WTC11 (cell line): Measurements from ENCODE around the gene GLI1. TPM values are rescaled to one million over a fixed set of nuclear protein-coding genes. Genes with fewer than 3 reads are reported as not detected.

Source experiments
- ATF1 ChIP-seq: sonication (generic); formaldehyde crosslinking; IDR thresholded peaks from 2 replicates; pipeline ENCODE4 v1.8.1; 2023; ENCODE audit warnings: mild to moderate bottlenecking, moderate library complexity, missing genetic modification reagents
- ESRRA ChIP-seq: sonication (generic); formaldehyde crosslinking; IDR thresholded peaks from 2 replicates; pipeline ENCODE4 v1.8.1; 2022; ENCODE audit warnings: mild to moderate bottlenecking, missing genetic modification reagents, borderline replicate concordance
- FOXJ3 ChIP-seq: sonication (generic); formaldehyde crosslinking; IDR thresholded peaks from 2 replicates; pipeline ENCODE4 v1.9.0; 2021; ENCODE audit warnings: missing genetic modification reagents, mild to moderate bottlenecking, borderline replicate concordance
- FOXK1 ChIP-seq: sonication (generic); formaldehyde crosslinking; IDR thresholded peaks from 2 replicates; pipeline ENCODE4 v1.8.0; 2022; ENCODE audit warnings: mild to moderate bottlenecking, moderate library complexity, missing genetic modification reagents
- FOXP1 ChIP-seq: sonication (generic); formaldehyde crosslinking; IDR thresholded peaks from 2 replicates; pipeline ENCODE4 v1.8.0; 2022; ENCODE audit warnings: missing genetic modification reagents, mild to moderate bottlenecking, moderate library complexity, borderline replicate concordance
- JUN ChIP-seq: sonication (generic); formaldehyde crosslinking; IDR thresholded peaks from 2 replicates; pipeline ENCODE4 v1.8.0; 2023; ENCODE audit warnings: mild to moderate bottlenecking, missing genetic modification reagents
- NFATC4 ChIP-seq: fragments of 250-450 bp; sonication (Bioruptor Pico); IDR thresholded peaks from 2 replicates; pipeline ENCODE4 v1.9.0; 2021; ENCODE audit warnings: mild to moderate bottlenecking
- NFE2L1 ChIP-seq: sonication (generic); formaldehyde crosslinking; IDR thresholded peaks from 2 replicates; pipeline ENCODE4 v1.8.1; 2023; ENCODE audit warnings: missing genetic modification reagents
- NFYB ChIP-seq: sonication (generic); formaldehyde crosslinking; conservative IDR thresholded peaks from 2 replicates; pipeline ENCODE4 v1.8.0; 2022; ENCODE audit warnings: low read depth, missing genetic modification reagents
- SOX15 ChIP-seq: fragments of 250-450 bp; sonication (Bioruptor Pico); IDR thresholded peaks from 2 replicates; pipeline ENCODE4 v1.9.0; 2021; ENCODE audit warnings: mild to moderate bottlenecking
- TEAD4 ChIP-seq: sonication (generic); formaldehyde crosslinking; IDR thresholded peaks from 2 replicates; pipeline ENCODE4 v1.8.0; 2022; ENCODE audit warnings: mild to moderate bottlenecking, missing genetic modification reagents
- ZNF219 ChIP-seq: sonication (generic); formaldehyde crosslinking; IDR thresholded peaks from 2 replicates; pipeline ENCODE4 v1.8.0; 2023; ENCODE audit warnings: missing genetic modification reagents, mild to moderate bottlenecking, borderline replicate concordance
- ZNF416 ChIP-seq: fragments of 250-450 bp; sonication (Bioruptor Pico); IDR thresholded peaks from 2 replicates; pipeline ENCODE4 v1.9.0; 2021; ENCODE audit warnings: mild to moderate bottlenecking, inconsistent platforms
- ZNF423 ChIP-seq: fragments of 250-450 bp; sonication (Bioruptor Pico); IDR thresholded peaks from 2 replicates; pipeline ENCODE4 v2.1.2; 2022; ENCODE audit warnings: mild to moderate bottlenecking, moderate library complexity
- total RNA-seq: library from RNA; stranded (reverse); gene quantifications from 3 replicates; pipeline ENCODE4 v1.2.3, GENCODE V29; 2021
- TF ChIP-seq, protein P1 (sequence below): fragments of 250-450 bp; sonication (Bioruptor Pico); IDR thresholded peaks from 2 replicates; pipeline ENCODE4 v1.9.0; 2021; ENCODE audit warnings: mild to moderate bottlenecking, borderline replicate concordance
- TF ChIP-seq, protein P2 (sequence below): sonication (generic); formaldehyde crosslinking; IDR thresholded peaks from 2 replicates; pipeline ENCODE4 v1.8.1; 2023; ENCODE audit warnings: mild to moderate bottlenecking, missing genetic modification reagents, moderate library complexity
- TF ChIP-seq, protein P3 (sequence below): sonication (generic); formaldehyde crosslinking; IDR thresholded peaks from 2 replicates; pipeline ENCODE4 v1.8.1; 2023; ENCODE audit warnings: mild to moderate bottlenecking, missing genetic modification reagents
- TF ChIP-seq, protein P4 (sequence below): sonication (generic); formaldehyde crosslinking; conservative IDR thresholded peaks from 2 replicates; pipeline ENCODE4 v1.8.1; 2023; ENCODE audit warnings: mild to moderate bottlenecking, low read depth, missing genetic modification reagents, moderate library complexity
- TF ChIP-seq, protein P5 (sequence below): sonication (generic); formaldehyde crosslinking; IDR thresholded peaks from 2 replicates; pipeline ENCODE4 v1.8.0; 2023; ENCODE audit warnings: mild to moderate bottlenecking, missing genetic modification reagents
- TF ChIP-seq, protein P6 (sequence below): sonication (generic); formaldehyde crosslinking; IDR thresholded peaks from 2 replicates; pipeline ENCODE4 v1.8.1; 2022; ENCODE audit warnings: missing genetic modification reagents, borderline replicate concordance
- TF ChIP-seq, protein P7 (sequence below): sonication (generic); formaldehyde crosslinking; IDR thresholded peaks from 2 replicates; pipeline ENCODE4 v1.8.1; 2022; ENCODE audit warnings: low read depth, mild to moderate bottlenecking, moderate library complexity, missing genetic modification reagents, borderline replicate concordance

The GLI1 gene
- total RNA-seq, 1 experiment from 2014 or later, result 16.2 TPM

DNA sequence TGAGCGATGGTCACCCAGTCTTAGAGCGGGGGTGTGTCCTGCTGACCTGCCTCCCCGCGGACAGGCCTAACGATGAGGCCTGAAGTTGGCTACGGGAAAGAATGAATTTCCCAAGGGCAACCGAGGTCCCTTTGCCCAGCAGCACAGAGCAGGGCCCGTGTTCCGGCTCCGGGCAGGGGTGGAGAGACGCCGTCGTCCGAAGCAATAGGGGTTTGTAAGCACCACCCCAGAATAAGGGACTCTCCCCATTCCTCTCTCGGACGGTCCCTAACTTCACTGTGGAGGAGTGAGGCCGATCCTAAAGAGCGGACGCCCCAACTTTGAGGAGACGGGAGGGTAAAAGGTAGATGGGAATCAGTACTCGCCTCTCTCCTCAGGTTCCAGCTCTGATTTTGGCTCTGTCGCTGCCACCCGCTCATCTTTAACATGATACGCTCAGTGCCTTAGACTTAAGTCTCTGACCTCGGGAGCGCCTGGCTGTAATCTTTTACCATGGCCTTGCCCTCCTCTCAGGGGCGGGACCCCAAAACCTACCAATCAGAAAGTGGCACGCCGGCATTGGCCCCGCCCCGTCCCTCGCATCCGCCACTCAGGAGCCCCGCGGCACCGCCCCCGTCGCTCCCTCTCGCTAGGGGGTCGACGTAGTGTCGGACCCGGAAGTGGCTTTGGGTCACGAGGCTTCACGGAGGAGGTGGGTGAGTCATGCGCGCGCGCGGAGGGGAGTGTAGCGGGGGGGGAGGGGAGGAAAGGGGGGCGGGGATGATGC, 60.7 kb downstream of the GLI1 start, which contains the start of gene DDIT3 (continued):
- TF ChIP-seq, protein P1, sequence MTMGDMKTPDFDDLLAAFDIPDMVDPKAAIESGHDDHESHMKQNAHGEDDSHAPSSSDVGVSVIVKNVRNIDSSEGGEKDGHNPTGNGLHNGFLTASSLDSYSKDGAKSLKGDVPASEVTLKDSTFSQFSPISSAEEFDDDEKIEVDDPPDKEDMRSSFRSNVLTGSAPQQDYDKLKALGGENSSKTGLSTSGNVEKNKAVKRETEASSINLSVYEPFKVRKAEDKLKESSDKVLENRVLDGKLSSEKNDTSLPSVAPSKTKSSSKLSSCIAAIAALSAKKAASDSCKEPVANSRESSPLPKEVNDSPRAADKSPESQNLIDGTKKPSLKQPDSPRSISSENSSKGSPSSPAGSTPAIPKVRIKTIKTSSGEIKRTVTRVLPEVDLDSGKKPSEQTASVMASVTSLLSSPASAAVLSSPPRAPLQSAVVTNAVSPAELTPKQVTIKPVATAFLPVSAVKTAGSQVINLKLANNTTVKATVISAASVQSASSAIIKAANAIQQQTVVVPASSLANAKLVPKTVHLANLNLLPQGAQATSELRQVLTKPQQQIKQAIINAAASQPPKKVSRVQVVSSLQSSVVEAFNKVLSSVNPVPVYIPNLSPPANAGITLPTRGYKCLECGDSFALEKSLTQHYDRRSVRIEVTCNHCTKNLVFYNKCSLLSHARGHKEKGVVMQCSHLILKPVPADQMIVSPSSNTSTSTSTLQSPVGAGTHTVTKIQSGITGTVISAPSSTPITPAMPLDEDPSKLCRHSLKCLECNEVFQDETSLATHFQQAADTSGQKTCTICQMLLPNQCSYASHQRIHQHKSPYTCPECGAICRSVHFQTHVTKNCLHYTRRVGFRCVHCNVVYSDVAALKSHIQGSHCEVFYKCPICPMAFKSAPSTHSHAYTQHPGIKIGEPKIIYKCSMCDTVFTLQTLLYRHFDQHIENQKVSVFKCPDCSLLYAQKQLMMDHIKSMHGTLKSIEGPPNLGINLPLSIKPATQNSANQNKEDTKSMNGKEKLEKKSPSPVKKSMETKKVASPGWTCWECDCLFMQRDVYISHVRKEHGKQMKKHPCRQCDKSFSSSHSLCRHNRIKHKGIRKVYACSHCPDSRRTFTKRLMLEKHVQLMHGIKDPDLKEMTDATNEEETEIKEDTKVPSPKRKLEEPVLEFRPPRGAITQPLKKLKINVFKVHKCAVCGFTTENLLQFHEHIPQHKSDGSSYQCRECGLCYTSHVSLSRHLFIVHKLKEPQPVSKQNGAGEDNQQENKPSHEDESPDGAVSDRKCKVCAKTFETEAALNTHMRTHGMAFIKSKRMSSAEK (CRISPR knock-in tag), result 0 out of 2 replicates have a peak, but pooled peaks have one; percentile 11
- peak; percentile 70 for TF ChIP-seq NFYB (CRISPR knock-in tag)
- TF ChIP-seq SOX15 (CRISPR knock-in tag), result no peak
- TF ChIP-seq, protein P2, sequence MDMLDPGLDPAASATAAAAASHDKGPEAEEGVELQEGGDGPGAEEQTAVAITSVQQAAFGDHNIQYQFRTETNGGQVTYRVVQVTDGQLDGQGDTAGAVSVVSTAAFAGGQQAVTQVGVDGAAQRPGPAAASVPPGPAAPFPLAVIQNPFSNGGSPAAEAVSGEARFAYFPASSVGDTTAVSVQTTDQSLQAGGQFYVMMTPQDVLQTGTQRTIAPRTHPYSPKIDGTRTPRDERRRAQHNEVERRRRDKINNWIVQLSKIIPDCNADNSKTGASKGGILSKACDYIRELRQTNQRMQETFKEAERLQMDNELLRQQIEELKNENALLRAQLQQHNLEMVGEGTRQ (CRISPR knock-in tag), result peak; percentile 87
- TF ChIP-seq ZNF416 (CRISPR knock-in tag), result peak; percentile 30; the same call in 1 of the 2 replicates
- TF ChIP-seq, protein P3, sequence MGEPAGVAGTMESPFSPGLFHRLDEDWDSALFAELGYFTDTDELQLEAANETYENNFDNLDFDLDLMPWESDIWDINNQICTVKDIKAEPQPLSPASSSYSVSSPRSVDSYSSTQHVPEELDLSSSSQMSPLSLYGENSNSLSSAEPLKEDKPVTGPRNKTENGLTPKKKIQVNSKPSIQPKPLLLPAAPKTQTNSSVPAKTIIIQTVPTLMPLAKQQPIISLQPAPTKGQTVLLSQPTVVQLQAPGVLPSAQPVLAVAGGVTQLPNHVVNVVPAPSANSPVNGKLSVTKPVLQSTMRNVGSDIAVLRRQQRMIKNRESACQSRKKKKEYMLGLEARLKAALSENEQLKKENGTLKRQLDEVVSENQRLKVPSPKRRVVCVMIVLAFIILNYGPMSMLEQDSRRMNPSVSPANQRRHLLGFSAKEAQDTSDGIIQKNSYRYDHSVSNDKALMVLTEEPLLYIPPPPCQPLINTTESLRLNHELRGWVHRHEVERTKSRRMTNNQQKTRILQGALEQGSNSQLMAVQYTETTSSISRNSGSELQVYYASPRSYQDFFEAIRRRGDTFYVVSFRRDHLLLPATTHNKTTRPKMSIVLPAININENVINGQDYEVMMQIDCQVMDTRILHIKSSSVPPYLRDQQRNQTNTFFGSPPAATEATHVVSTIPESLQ (CRISPR knock-in tag), result no peak
- TF ChIP-seq NFE2L1 (CRISPR knock-in tag), result peak; percentile 43; the same call in 1 of the 2 replicates
- no peak for TF ChIP-seq ZNF423 (CRISPR knock-in tag)
- TF ChIP-seq, protein P4, sequence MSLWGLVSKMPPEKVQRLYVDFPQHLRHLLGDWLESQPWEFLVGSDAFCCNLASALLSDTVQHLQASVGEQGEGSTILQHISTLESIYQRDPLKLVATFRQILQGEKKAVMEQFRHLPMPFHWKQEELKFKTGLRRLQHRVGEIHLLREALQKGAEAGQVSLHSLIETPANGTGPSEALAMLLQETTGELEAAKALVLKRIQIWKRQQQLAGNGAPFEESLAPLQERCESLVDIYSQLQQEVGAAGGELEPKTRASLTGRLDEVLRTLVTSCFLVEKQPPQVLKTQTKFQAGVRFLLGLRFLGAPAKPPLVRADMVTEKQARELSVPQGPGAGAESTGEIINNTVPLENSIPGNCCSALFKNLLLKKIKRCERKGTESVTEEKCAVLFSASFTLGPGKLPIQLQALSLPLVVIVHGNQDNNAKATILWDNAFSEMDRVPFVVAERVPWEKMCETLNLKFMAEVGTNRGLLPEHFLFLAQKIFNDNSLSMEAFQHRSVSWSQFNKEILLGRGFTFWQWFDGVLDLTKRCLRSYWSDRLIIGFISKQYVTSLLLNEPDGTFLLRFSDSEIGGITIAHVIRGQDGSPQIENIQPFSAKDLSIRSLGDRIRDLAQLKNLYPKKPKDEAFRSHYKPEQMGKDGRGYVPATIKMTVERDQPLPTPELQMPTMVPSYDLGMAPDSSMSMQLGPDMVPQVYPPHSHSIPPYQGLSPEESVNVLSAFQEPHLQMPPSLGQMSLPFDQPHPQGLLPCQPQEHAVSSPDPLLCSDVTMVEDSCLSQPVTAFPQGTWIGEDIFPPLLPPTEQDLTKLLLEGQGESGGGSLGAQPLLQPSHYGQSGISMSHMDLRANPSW (CRISPR knock-in tag), result no peak
- TF ChIP-seq JUN, result no peak
- TF ChIP-seq, protein P5, sequence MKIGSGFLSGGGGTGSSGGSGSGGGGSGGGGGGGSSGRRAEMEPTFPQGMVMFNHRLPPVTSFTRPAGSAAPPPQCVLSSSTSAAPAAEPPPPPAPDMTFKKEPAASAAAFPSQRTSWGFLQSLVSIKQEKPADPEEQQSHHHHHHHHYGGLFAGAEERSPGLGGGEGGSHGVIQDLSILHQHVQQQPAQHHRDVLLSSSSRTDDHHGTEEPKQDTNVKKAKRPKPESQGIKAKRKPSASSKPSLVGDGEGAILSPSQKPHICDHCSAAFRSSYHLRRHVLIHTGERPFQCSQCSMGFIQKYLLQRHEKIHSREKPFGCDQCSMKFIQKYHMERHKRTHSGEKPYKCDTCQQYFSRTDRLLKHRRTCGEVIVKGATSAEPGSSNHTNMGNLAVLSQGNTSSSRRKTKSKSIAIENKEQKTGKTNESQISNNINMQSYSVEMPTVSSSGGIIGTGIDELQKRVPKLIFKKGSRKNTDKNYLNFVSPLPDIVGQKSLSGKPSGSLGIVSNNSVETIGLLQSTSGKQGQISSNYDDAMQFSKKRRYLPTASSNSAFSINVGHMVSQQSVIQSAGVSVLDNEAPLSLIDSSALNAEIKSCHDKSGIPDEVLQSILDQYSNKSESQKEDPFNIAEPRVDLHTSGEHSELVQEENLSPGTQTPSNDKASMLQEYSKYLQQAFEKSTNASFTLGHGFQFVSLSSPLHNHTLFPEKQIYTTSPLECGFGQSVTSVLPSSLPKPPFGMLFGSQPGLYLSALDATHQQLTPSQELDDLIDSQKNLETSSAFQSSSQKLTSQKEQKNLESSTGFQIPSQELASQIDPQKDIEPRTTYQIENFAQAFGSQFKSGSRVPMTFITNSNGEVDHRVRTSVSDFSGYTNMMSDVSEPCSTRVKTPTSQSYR (CRISPR knock-in tag), result no peak
- TF ChIP-seq TEAD4 (CRISPR knock-in tag), result no peak
- TF ChIP-seq, protein P6, sequence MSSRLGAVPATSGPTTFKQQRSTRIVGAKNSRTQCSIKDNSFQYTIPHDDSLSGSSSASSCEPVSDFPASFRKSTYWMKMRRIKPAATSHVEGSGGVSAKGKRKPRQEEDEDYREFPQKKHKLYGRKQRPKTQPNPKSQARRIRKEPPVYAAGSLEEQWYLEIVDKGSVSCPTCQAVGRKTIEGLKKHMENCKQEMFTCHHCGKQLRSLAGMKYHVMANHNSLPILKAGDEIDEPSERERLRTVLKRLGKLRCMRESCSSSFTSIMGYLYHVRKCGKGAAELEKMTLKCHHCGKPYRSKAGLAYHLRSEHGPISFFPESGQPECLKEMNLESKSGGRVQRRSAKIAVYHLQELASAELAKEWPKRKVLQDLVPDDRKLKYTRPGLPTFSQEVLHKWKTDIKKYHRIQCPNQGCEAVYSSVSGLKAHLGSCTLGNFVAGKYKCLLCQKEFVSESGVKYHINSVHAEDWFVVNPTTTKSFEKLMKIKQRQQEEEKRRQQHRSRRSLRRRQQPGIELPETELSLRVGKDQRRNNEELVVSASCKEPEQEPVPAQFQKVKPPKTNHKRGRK (CRISPR knock-in tag), result no peak
- TF ChIP-seq ATF1 (CRISPR knock-in tag), result no peak
- no peak for TF ChIP-seq FOXJ3 (CRISPR knock-in tag)
- TF ChIP-seq, protein P7, sequence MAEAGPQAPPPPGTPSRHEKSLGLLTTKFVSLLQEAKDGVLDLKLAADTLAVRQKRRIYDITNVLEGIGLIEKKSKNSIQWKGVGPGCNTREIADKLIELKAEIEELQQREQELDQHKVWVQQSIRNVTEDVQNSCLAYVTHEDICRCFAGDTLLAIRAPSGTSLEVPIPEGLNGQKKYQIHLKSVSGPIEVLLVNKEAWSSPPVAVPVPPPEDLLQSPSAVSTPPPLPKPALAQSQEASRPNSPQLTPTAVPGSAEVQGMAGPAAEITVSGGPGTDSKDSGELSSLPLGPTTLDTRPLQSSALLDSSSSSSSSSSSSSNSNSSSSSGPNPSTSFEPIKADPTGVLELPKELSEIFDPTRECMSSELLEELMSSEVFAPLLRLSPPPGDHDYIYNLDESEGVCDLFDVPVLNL (CRISPR knock-in tag), result no peak
- peak; percentile 84; the same call in 1 of the 2 replicates for TF ChIP-seq FOXP1 (CRISPR knock-in tag)
- 0 out of 2 replicates have a peak, but pooled peaks have one; percentile 23 for TF ChIP-seq ESRRA (CRISPR knock-in tag)
- no peak for TF ChIP-seq FOXK1 (CRISPR knock-in tag)
- TF ChIP-seq ZNF219 (CRISPR knock-in tag), result no peak
- no peak; the same call in none of the 2 replicates for TF ChIP-seq NFATC4 (CRISPR knock-in tag)
